ENCODE results near the gene CNKSR3.

DNA sequence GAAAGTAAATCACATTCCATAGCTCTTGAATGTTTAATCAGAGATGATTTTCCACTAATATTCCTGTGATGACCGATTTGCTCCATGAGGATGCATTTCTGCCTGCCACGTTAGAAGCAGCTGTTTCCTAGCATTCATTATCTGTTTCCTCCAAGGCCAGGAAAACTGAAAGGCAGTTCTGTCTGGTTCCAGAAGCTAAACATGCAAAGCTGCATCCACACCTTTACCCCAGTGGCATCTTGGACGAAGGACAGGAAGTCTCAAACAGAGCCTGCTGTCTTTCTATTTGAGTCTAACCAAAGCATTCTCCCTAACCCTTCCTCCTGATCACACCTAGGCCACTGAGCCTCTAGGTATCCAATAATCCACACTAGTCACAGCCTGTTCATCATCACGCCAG, 27.6 kb downstream of the CNKSR3 start:
- TF ChIP-seq POLR2AphosphoS5 (IDR thresholded peaks at IDR 0.05; ENCODE audit: low read depth, low read length), result no peak
- TF ChIP-seq, protein P1, sequence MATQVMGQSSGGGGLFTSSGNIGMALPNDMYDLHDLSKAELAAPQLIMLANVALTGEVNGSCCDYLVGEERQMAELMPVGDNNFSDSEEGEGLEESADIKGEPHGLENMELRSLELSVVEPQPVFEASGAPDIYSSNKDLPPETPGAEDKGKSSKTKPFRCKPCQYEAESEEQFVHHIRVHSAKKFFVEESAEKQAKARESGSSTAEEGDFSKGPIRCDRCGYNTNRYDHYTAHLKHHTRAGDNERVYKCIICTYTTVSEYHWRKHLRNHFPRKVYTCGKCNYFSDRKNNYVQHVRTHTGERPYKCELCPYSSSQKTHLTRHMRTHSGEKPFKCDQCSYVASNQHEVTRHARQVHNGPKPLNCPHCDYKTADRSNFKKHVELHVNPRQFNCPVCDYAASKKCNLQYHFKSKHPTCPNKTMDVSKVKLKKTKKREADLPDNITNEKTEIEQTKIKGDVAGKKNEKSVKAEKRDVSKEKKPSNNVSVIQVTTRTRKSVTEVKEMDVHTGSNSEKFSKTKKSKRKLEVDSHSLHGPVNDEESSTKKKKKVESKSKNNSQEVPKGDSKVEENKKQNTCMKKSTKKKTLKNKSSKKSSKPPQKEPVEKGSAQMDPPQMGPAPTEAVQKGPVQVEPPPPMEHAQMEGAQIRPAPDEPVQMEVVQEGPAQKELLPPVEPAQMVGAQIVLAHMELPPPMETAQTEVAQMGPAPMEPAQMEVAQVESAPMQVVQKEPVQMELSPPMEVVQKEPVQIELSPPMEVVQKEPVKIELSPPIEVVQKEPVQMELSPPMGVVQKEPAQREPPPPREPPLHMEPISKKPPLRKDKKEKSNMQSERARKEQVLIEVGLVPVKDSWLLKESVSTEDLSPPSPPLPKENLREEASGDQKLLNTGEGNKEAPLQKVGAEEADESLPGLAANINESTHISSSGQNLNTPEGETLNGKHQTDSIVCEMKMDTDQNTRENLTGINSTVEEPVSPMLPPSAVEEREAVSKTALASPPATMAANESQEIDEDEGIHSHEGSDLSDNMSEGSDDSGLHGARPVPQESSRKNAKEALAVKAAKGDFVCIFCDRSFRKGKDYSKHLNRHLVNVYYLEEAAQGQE (IDR thresholded peaks at IDR 0.05; ENCODE audit: insufficient read depth in 1 of 2, low read depth in 2 of 2, low read length in 2 of 2), result no peak
- TF ChIP-seq SIN3A (IDR thresholded peaks at IDR 0.05; ENCODE audit: borderline replicate concordance, insufficient read depth, low read length), result no peak
- no peak for TF ChIP-seq TAF1 (IDR thresholded peaks at IDR 0.05; ENCODE audit: borderline replicate concordance, insufficient read depth, low read length)

Measured in PFSK-1 (cell line).